ENCODE measurements around the gene DOCK8.
"Not testable (repeated sequence)": the region's sequence is repeated elsewhere in the genome, so short reads cannot be mapped to it uniquely, and the experiment has no call there.

DOCK8 gene

GRCh38 chr9:216866-217265 lies 2.2 kb downstream of the DOCK8 start:
- Mint-ChIP-seq H3K27me3 (ENCODE audit: low read depth, poor library complexity) (peaks cover 62% of the 10 kb centered on the region), H3K4me1 (no peaks in the 10 kb centered on the region), H3K36me3 (ENCODE audit: low read depth) (no peaks in the 10 kb centered on the region), H3K4me3 (no peak overlapping the region), H3K27ac (no peak overlapping the region), H3K9me3 (no peaks in the 10 kb centered on the region)
- DNase-seq, result no peak
- no peak for TF ChIP-seq CTCF (IDR thresholded peaks at IDR 0.05)

DNA sequence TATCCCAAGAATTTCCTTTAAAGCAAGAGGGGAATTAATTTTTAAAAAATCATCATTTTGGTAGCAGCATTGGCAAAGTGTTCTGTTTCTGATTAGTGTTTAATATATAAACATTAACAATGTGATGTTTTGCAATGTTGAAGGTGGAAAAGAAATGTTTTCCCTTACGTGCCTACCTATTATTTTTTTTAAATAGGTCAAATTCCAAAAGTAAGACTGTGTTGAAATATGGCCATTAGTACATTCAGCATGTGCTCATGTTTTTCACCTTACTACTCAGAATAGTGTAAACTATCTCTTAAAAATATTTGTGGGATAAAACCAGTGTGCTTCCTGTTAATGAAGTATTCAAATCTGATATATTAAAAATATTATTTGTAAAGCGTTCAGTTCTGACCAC lies 3.3 kb downstream of the DOCK8 start:
- Mint-ChIP-seq H3K9me3 (no peaks in the 10 kb centered on the region), H3K36me3 (ENCODE audit: low read depth) (no peaks in the 10 kb centered on the region), H3K4me3 (no peak overlapping the region), H3K27ac (no peak overlapping the region), H3K27me3 (ENCODE audit: low read depth, poor library complexity) (peaks cover 60% of the 10 kb centered on the region), H3K4me1 (peaks cover 9% of the 10 kb centered on the region)
- no peak for TF ChIP-seq CTCF (IDR thresholded peaks at IDR 0.05)
- no peak for DNase-seq

DNA sequence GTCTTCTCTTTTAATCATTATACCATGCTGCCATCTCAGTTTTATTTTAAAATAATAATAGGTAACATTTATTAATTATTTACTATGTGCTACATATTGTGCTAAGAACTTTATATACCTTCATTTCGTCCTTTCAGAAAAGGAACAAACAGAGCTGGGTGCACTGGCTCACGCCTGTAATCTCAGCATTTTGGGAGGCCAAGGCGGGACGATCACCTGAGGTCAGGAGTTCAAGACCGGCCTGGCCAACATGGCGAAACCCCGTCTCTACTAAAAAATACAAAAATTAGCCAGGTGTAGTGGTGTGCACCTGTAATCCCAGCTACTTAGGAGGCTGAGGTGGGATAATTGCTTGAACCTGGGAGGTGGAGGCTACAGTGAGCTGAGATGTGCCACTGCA lies 4.4 kb downstream of the DOCK8 start:
- H3K27me3 Mint-ChIP-seq (ENCODE audit: low read depth, poor library complexity), result peaks cover 49% of the 10 kb centered on the region
- H3K36me3 Mint-ChIP-seq (ENCODE audit: low read depth); H3K9me3 Mint-ChIP-seq; DNase-seq; H3K4me3 Mint-ChIP-seq; H3K27ac Mint-ChIP-seq: not testable (repeated sequence)
- H3K4me1 Mint-ChIP-seq, result peaks cover 13% of the 10 kb centered on the region

DNA sequence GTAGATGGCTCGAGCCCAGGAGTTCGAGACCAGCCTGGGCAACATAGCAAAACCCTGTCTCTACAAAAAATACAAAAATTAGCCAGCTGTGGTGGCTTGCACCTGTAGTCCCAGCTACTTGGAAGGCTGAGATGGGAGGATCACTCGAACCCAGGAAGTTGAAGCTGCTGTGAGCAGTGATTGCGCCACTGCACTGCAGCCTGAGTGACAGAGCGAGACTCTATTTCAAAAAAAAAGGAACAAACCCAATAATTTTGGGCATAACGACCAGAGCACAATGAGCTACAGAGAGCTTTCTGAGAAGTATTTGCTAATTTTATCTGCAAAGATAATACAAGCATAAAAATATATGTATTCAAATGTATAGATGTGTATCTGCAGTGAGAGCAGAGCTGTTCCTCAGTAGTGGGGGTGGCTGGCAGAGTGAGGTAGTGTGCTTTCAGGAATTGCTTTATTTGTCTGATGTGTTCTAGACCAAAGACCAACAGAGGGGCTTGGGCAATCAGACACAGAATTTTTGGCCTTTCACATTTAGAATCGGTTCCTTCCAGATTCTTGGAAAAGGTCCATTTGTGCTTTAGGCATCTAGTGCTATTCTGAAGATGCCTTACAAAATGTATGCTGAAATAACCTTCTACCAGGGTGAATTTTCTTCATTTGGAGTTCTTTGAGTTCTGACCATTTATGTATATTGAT lies 5.2 kb downstream of the DOCK8 start:
- no peak for DNase-seq
- peaks cover 13% of the 10 kb centered on the region for H3K4me1 Mint-ChIP-seq
- peaks cover 41% of the 10 kb centered on the region for H3K27me3 Mint-ChIP-seq (ENCODE audit: low read depth, poor library complexity)
- no peak for TF ChIP-seq CTCF (IDR thresholded peaks at IDR 0.05)
- no peak overlapping the region for H3K4me3 Mint-ChIP-seq
- H3K36me3 Mint-ChIP-seq (ENCODE audit: low read depth), result no peaks in the 10 kb centered on the region
- no peak overlapping the region for H3K27ac Mint-ChIP-seq
- H3K9me3 Mint-ChIP-seq, result no peaks in the 10 kb centered on the region

DNA sequence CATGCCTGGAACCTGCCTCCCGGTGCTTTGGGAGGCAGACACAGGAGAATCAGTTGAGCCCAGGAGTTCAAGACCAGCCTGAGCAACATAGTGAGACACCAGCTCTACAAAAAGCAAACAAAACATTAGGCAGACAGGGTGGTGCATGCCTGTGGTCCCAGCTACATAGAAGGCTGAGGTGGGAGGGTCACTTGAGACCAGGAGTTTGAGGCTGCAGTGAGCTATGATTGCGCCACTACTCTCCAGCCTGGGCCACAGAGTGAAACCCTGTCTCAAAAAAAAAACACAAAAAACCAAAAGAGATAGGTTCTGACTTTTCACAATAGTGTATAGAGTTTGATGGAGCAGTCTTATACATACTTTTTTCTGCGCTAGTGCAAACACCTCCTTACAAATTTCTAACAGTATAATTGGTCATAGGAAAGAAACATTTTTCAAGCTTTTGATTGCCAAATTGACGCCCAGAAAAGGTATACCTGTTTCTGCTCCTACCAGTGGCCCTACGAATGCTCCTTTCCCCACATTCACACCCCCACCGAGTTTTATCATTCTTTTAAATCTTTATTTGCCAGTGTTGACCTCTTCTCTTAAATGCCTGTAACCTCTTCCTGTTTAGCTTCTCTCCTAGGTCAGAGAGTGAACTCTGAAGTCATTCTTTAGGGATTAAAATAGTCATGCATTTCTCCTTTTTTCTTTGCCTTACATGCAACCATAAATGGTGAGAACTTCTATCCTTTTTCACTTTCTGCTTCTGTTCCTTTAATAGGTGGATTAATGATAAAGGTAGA lies 7.5 kb downstream of the DOCK8 start:
- Mint-ChIP-seq H3K9me3 (no peaks in the 10 kb centered on the region), H3K36me3 (ENCODE audit: low read depth) (no peaks in the 10 kb centered on the region), H3K27ac (peak overlapping the region; percentile 2), H3K27me3 (ENCODE audit: low read depth, poor library complexity) (peaks cover 18% of the 10 kb centered on the region), H3K4me3 (no peak overlapping the region), H3K4me1 (peaks cover 13% of the 10 kb centered on the region)
- TF ChIP-seq CTCF (IDR thresholded peaks at IDR 0.05), result no peak
- DNase-seq, result no peak

- peaks cover 11% of the 10 kb centered on the region for H3K27me3 Mint-ChIP-seq (ENCODE audit: low read depth, poor library complexity)
- DNase-seq, result no peak
- no peak overlapping the region for H3K27ac Mint-ChIP-seq
- peaks cover 13% of the 10 kb centered on the region for H3K4me1 Mint-ChIP-seq
- no peaks in the 10 kb centered on the region for H3K9me3 Mint-ChIP-seq
- H3K36me3 Mint-ChIP-seq (ENCODE audit: low read depth), result no peaks in the 10 kb centered on the region
- no peak overlapping the region for H3K4me3 Mint-ChIP-seq
- TF ChIP-seq CTCF (IDR thresholded peaks at IDR 0.05), result no peak
These were observed 8.5 kb downstream of the DOCK8 start for GRCh38 chr9:223152-223551.

Measured in nephron progenitor cell (in vitro differentiated cells).